GM21619 (cell line): ENCODE results near the gene ABHD6.
"Not testable (repeated sequence)": the region's sequence is repeated elsewhere in the genome, so short reads cannot be mapped to it uniquely, and the experiment has no call there.

ENCODE experiments used
- ATAC-seq: cut with Tn5 transposase; IDR thresholded peaks from one replicate; pipeline ENCODE4 v1.9.1; 2021; ENCODE audit not compliant: unreplicated experiment

ABHD6 gene

DNA sequence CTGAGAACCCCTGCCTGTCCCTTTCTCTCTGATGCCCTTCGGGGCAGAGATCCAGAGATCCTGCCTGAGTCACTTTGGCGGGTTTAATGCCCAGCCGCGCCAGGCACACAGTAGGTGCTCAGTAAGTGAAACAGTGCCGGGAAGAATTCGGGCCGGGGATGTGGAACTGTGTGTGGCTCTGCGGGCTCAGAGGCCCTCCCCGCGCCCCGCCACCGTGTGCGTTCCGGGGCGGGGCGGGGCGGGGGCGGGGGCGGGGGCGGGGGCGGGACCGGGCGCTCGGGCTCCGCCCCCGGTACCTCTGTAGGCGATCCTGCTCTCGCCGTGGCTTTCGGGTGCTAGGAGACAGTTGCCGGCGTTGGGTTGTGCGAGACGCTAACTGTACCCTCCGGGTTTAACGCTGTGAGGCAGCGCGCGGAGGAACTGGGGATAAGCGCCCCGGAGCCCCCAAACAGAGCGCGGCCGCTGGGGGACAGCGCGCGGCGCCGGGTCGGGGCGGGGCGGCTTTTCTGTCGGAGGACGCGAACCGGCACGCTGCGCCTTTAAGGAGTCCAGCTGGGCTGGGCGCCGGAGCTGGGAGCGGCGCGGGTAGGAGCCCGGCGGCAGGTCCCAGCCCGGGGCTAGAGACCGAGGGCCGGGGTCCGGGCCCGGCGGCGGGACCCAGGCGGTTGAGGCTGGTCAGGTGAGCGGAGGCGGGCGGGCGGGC lies at the start of gene ABHD6:
ABHD6 (plus strand) TSS at position 555 of the 703 bp plus-strand sequence. CDS start 18,795 bp downstream, outside the sequence.
- peak; percentile 77 for ATAC-seq

DNA sequence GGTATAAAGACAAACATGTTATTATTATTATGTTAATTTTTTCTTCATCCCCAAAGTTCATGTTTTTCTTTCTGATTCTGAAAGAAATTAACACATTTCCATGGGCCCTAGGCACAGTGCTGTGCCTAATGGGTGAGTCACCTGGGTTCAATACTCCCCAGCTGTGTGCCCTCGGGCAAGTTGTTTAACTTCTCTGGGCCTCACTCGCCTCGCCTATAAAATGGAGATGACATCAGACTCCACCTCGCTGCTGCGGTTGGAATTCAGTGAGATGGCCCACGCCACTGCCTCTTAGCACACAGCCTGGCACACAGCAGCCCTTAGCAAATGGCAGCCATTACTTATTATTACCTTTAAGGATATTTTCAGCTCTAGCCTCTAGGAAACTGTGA lies 49.4 kb upstream of the ABHD6 start:
- no peak for ATAC-seq

- no peak for ATAC-seq
These were observed 48.6 kb upstream of the ABHD6 start for GRCh38 chr3:58188921-58189451.

DNA sequence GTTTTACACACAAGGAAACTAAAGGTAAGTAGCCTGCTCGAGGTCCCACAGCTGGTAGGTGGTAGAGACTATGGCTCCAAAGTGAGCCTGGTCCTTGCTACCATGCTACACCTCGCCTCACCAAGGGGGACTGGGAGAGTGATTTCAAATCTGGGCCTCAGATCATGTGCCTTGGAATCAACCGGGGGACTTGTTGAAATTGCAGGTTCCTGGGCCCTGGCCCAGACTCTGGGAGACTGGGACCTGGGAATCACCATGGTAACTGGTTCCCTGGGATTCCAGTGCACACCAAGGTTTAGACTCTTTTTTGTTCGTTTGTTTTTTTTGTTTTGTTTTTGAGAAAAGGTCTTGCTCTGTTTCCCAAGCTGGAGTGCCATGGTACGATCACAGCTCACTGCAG lies 47.9 kb upstream of the ABHD6 start:
- ATAC-seq = no peak

DNA sequence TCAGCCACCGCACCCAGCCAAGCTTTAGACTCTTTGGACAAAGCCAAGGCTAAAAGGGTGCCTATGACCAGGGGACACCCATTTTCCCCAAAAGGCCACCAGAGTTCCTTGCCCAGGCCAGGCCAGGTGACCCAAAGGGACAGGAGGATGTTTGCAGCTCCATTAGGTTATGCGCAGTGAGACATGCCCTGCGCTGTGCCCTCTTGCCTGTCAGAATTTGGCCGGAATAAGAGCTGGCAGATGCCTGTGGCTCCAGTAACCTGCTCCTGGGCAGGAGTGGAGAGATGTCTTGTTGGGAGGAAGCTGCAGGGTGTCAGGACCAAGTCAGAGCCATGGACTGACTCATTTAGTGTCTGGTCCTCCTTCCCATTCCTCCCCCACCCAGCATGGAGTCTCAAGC lies 47.3 kb upstream of the ABHD6 start:
- ATAC-seq = no peak

GRCh38 chr3:58190882-58191281 lies 46.7 kb upstream of the ABHD6 start:
- no peak for ATAC-seq

DNA sequence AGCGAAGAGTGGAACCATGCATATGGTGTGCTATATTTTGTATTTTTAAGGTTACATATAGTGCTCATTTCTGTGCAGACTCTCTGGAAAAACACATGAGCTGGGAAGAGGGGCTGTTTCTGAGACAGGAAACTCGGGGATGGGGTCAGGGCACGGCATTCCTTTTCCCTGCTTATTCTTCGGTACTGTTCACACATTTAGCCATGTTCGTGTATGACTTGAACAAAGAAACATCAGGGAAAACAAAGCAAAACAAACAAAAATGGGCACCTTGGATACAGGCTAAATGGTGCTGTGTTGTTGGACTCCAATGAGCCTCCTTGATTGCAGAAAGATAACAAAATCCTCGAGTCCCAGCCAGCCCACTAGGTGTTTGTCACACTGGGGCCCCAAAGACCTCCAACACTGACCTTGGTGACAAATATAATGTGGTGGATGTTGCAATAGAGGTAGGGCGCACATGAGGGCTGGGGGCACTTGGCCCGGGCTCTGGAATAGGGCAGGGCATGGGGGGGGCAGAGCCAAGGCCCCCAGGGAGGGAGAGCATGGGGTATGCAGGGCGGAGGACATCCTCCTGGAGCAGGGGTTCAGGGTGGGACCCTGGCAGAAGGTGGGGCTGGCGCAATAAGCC lies 46.1 kb upstream of the ABHD6 start:
- no peak for ATAC-seq

DNA sequence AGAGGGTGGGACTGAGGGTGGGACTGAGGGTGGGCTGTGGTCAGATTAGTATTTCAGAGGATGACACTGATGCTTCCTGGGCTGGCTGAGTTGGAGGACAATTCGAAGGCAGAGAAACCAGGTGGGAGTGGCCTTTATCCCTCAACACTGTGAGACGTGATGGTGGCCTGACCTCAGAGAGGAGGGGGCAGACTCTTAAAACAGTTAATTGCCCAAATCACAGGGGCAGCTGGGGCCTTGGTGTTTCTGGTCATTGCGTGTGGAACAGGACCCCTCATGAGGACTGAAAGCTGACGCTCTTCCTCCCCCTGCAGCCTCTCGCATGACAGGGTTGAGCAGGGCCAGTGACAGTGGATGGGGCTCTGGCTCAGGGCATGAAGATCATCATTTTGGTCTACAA lies 45.5 kb upstream of the ABHD6 start:
- no peak for ATAC-seq

DNA sequence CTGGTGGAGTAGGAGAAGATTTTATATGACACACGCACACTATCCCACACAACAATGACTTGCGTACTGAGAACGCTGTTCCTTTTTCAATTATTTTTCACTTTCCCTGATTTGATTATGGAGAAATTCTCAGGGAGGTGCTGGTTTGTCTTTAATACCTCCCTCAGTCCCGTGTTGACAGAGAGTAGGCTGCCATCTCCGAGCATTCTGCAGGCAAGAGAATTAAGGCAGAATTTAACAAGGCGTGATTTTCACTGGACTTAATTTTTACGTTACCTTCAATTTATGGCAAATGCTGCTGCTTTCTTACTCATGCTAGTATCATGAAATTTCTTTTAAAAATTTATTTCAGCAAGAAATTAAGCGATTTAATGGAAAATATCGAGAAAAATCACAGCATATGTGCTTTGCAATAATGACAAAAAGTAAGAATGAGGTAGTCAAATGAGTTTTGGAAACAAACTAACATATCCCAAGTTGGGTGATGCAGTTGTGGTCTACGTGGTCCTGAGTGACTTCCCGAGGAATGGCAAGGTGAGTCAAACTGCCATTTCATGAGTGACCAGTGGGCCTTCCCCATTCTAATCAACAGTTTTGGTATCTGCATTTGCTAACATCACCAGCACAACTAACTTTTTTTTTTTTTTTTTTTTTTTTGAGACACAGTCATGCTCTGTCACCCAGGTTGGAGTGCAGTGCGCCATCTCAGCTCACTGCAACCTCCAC lies 43.7 kb upstream of the ABHD6 start:
- no peak for ATAC-seq

GRCh38 chr3:58197588-58197987 lies 40.0 kb upstream of the ABHD6 start:
- no peak for ATAC-seq

DNA sequence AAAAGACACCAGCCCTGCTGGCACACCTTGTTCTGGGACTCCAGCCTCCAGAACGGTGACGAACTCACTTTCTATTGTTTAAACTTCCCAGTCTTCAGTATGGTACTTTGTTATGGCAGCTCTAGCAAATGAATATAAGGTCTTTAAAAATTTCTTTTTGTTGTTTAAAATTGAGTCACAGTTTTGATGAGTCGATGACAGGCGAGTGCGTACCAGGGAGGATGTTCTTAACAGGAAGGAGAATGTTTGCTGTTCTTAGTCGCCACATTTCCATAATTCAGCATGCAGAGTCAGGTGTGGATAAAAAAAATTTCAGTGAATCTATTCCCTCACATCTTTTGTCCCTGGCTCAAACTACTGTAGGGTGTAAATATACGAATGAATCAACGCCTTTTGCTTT lies 39.2 kb upstream of the ABHD6 start:
- ATAC-seq = no peak

- ATAC-seq = no peak
These were observed 38.8 kb upstream of the ABHD6 start for GRCh38 chr3:58198804-58199203.

- ATAC-seq = no peak
These were observed 37.4 kb upstream of the ABHD6 start for GRCh38 chr3:58200121-58200709.

DNA sequence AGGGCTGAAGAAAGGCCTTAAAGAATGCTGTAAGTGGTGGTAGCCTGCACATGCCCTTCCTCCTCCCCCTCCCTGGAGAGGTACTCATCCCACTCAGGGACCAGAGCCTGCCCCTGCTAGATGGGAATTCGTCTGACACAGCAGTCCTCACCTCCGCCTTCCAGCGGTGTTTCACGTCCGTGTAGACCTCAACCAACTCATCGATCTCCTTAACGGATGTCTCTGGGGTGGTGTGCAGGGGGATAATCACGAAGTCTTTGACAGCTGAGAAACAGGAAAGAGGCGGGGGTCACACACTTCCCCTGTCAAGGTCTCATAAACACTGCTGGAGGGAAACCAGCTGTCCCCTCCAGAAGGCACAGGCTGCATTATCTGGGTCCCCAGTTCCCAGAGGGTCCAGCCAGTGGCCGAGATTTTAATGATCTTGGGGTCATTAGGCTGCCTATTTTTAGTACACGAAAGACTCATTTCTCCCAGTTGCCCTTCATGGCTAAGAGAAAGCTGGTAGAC lies 36.7 kb upstream of the ABHD6 start:
- ATAC-seq = no peak

- not testable (repeated sequence) for ATAC-seq
These were observed 36.1 kb upstream of the ABHD6 start for GRCh38 chr3:58201451-58201850.

GRCh38 chr3:58202917-58203360 lies 34.7 kb upstream of the ABHD6 start:
- ATAC-seq = peak; percentile 69

GRCh38 chr3:58203541-58203940 lies 34.1 kb upstream of the ABHD6 start:
- no peak for ATAC-seq

GRCh38 chr3:58204720-58205119 lies 32.9 kb upstream of the ABHD6 start:
- no peak for ATAC-seq

- ATAC-seq = no peak
These were observed 31.6 kb upstream of the ABHD6 start for GRCh38 chr3:58205981-58206380.

GRCh38 chr3:58206406-58207011 lies 31.1 kb upstream of the ABHD6 start:
- ATAC-seq = no peak

DNA sequence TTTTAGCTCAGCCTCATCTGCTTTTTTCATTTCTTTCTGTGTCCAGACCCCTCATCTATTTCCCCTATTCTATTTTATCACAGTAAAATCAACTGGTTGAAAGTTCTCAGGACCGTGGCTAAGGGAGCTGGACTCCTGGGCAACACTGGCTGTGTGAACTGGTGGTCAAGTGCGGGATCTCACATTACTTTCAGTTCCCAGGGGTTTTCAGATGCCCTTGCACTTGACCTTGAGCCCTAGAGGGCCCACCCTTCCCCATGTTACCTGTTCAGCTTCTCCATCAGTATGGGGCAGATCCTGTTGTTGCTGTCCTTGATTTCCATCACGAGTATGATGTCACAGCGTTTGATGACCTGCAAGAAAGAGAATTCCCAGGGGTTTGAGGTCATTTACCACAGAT lies 29.6 kb upstream of the ABHD6 start:
- no peak for ATAC-seq
